ENCODE measurements around the gene CLEC16A.
"Not testable (repeated sequence)": the region's sequence is repeated elsewhere in the genome, so short reads cannot be mapped to it uniquely, and the experiment has no call there.

Gene CLEC16A

DNA sequence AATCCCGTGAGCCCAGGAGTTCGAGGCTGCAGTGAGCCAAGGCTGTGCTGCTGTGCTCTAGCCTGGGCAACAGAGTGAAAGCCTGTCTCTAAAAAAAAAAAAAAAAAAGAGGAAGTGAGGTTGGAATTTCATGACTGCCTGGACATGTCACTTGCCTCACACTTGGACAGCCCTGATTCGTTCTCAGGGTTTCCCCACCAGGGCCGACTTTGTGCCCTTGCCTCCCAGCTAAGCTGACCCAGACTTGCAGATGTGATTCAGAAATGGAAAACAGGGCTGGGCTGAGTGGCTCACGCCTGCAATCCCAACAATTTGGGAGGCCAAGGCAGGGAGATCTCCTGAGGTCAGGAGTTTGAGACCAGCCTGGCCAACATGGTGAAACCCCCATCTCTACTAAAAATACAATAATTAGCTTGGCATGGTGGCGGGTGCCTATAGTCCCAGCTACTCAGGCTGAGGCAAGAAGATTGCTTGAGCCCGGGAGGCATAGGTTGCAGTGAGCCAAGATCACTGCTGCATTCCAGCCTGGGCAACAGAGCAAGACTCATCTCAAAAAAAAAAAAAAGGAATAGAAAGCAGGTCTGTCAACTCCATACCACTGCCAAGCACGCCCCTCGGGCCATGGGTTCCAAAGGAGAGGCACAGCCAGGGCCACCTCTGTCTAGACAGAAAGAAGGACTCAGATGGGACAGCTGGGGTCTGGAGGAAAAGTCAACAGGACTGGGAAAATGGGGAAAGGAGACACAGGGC lies 264.7 kb downstream of the CLEC16A start:
- Histone ChIP-seq H3K36me3 (ENCODE audit: insufficient read depth, low read length) (no peaks in the 10 kb centered on the region), H3K4me1 (ENCODE audit: insufficient read depth, low read length) (no peaks in the 10 kb centered on the region), H3K27me3 (ENCODE audit: insufficient read depth, low read length) (no peaks in the 10 kb centered on the region), H3K9me3 (ENCODE audit: low read length) (no peaks in the 10 kb centered on the region), H2AFZ (ENCODE audit: low read depth, low read length) (no peak overlapping the region), H3K4me3 (ENCODE audit: low read length) (no peak overlapping the region)

GRCh38 chr16:11210260-11210659 lies 265.9 kb downstream of the CLEC16A start:
- no peaks in the 10 kb centered on the region for H3K36me3 ChIP-seq (ENCODE audit: insufficient read depth, low read length)
- H3K9me3 ChIP-seq (ENCODE audit: low read length), result no peaks in the 10 kb centered on the region
- H3K27me3 ChIP-seq (ENCODE audit: insufficient read depth, low read length), result no peaks in the 10 kb centered on the region
- no peaks in the 10 kb centered on the region for H3K4me1 ChIP-seq (ENCODE audit: insufficient read depth, low read length)
- H3K4me3 ChIP-seq (ENCODE audit: low read length), result no peak overlapping the region
- no peak overlapping the region for H2AFZ ChIP-seq (ENCODE audit: low read depth, low read length)

DNA sequence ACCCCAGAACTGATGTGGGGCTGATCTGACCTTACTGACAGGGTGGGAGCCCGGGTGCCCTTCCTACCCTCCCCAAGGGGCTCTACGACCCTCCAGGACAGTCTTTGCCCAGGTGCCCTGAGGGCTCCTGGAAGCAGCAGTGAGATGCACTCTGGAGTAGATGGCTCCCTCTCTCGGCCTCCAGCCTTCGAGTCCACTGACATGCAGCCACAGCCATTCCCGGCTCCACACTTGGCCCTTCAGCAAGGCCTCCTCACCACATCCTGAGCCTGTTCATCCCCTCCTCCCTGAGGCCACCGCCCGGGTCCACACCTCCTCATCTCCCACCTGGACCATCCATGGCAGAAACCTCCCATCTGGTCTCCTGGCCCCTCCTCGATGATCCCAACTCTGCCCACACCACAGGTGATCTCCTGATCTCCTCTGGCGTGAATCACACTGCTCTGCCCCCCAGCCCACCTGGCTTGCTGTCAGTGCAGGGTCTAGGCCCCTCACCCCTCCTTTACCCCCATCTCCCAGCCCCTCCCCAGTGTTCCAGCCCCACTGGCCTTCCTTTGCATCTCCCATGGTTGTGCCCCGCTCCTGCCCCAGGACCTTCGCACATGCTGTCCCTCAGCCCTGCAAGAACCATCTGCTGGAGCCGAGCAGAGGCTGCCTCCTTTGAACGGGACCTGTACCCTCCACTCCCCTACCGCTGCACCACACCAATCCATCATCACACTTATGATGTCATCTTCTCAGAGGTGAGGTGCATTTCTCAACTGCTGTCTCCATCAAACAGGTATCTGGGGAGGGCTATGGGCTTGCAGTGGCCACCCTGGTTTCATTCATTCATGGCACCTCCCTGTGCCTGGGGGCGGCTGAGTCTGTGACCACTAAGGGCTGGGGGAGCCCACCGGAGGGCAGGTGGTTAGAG lies 267.0 kb downstream of the CLEC16A start:
- Histone ChIP-seq H3K27me3 (ENCODE audit: insufficient read depth, low read length) (no peaks in the 10 kb centered on the region), H3K4me1 (ENCODE audit: insufficient read depth, low read length) (no peaks in the 10 kb centered on the region), H2AFZ (ENCODE audit: low read depth, low read length) (no peak overlapping the region), H3K4me3 (ENCODE audit: low read length) (no peak overlapping the region), H3K36me3 (ENCODE audit: insufficient read depth, low read length) (no peaks in the 10 kb centered on the region), H3K9me3 (ENCODE audit: low read length) (no peaks in the 10 kb centered on the region)

GRCh38 chr16:11211977-11212797 lies 267.8 kb downstream of the CLEC16A start:
- H3K9me3 ChIP-seq (ENCODE audit: low read length), result no peaks in the 10 kb centered on the region
- no peaks in the 10 kb centered on the region for H3K4me1 ChIP-seq (ENCODE audit: insufficient read depth, low read length)
- H3K4me3 ChIP-seq (ENCODE audit: low read length), result no peak overlapping the region
- no peak overlapping the region for H2AFZ ChIP-seq (ENCODE audit: low read depth, low read length)
- H3K36me3 ChIP-seq (ENCODE audit: insufficient read depth, low read length), result no peaks in the 10 kb centered on the region
- H3K27me3 ChIP-seq (ENCODE audit: insufficient read depth, low read length), result no peaks in the 10 kb centered on the region

DNA sequence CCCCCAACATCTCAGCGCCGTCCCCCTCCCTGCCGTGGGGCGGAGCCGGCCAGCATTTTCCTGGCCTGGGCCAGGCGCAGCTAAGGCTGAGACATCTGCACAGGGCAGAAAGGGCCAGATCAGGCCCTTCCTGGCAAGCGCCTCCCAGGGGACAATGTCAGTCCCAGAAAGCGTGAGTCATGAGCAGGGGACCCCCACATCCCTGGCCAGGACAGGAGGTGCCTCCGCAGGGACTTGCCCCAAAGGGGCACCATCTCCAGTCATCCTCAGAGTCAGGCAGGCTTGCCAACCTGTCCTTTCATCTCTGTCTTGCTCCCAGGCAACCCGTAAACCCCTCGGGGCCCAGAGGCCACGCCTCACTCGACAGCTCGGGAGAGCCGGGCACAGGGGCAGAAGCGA lies 268.4 kb downstream of the CLEC16A start:
- Histone ChIP-seq H3K27me3 (ENCODE audit: insufficient read depth, low read length) (no peaks in the 10 kb centered on the region), H3K4me1 (ENCODE audit: insufficient read depth, low read length) (no peaks in the 10 kb centered on the region), H2AFZ (ENCODE audit: low read depth, low read length) (no peak overlapping the region), H3K4me3 (ENCODE audit: low read length) (no peak overlapping the region), H3K9me3 (ENCODE audit: low read length) (no peaks in the 10 kb centered on the region), H3K36me3 (ENCODE audit: insufficient read depth, low read length) (no peaks in the 10 kb centered on the region)

DNA sequence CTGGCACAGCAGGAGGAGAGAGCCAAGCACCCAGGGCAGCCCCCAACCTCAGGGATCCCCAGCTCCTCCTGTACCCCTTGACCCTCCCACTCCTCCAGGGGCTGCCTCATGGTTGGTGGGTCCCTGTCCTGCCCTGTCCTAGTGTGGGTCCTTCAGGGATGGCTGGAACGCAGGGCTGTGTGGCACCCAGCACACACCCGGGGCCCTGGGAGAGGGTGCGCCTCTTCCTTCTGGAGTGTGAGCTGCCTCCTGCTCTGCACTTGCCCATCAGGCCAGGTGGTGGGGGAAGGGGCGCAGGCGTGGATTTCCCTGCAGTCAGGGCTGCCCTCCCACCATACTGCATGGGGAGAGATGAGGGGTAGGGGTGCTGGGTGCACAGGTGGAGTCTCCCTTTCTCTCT lies 269.0 kb downstream of the CLEC16A start:
- Histone ChIP-seq H3K9me3 (ENCODE audit: low read length) (no peaks in the 10 kb centered on the region), H2AFZ (ENCODE audit: low read depth, low read length) (no peak overlapping the region), H3K27me3 (ENCODE audit: insufficient read depth, low read length) (no peaks in the 10 kb centered on the region), H3K36me3 (ENCODE audit: insufficient read depth, low read length) (no peaks in the 10 kb centered on the region), H3K4me3 (ENCODE audit: low read length) (no peak overlapping the region), H3K4me1 (ENCODE audit: insufficient read depth, low read length) (no peaks in the 10 kb centered on the region)

DNA sequence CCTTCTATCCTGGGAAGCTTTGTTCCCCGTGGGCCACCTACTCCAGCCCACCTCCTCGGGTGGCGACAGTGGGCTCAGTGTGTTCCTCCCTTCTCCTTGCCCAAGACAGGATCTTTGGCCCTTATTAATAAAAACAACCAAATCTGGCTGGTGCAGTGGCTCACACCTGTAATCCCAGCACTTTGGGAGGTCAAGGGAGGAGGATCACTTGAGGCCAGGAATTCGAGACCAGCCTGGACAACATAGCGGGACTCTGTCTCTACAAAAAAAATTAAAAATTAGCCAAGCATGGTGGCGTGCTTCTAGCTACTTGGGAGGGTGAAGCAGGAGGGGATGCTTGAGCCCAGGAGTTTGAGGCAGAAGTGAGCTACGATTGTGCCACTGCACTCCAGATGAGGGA lies 269.4 kb downstream of the CLEC16A start:
- Histone ChIP-seq H3K27me3 (ENCODE audit: insufficient read depth, low read length) (no peaks in the 10 kb centered on the region), H2AFZ (ENCODE audit: low read depth, low read length) (no peak overlapping the region), H3K9me3 (ENCODE audit: low read length) (no peaks in the 10 kb centered on the region), H3K4me3 (ENCODE audit: low read length) (no peak overlapping the region), H3K36me3 (ENCODE audit: insufficient read depth, low read length) (no peaks in the 10 kb centered on the region), H3K4me1 (ENCODE audit: insufficient read depth, low read length) (no peaks in the 10 kb centered on the region)

DNA sequence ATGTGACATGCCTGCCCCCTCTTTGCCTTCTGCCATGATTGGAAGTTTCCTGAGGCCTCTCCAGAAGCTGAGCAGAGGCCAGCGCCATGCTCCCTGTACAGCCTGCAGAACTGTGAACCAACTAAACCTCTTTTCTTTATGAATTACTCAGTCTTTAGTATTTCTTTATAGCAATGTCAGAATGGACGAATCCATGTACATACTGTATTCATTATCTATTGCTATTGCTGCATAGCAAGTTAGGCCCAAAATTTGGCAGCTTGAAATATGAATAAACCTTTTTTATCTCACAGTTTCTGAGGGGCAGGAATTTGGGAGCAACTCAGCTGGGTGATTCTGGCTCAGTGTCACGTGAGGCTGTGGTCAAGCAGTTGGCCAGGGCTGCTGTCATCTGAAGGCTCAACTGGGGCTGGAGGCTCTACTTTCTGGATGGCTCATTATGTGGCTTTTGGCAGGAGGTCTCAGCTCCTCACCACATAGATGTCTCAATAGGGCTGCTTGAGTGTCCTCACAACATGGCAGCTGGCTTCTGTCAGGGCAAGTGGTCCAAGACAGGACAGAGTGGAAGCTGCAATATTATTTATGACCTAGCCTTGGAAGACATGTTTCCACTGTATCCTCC lies 271.7 kb downstream of the CLEC16A start:
- no peaks in the 10 kb centered on the region for H3K27me3 ChIP-seq (ENCODE audit: insufficient read depth, low read length)
- H3K36me3 ChIP-seq (ENCODE audit: insufficient read depth, low read length), result no peaks in the 10 kb centered on the region
- H2AFZ ChIP-seq (ENCODE audit: low read depth, low read length), result no peak overlapping the region
- no peaks in the 10 kb centered on the region for H3K9me3 ChIP-seq (ENCODE audit: low read length)
- no peaks in the 10 kb centered on the region for H3K4me1 ChIP-seq (ENCODE audit: insufficient read depth, low read length)
- H3K4me3 ChIP-seq (ENCODE audit: low read length), result no peak overlapping the region

- H3K36me3 ChIP-seq (ENCODE audit: insufficient read depth, low read length), result no peaks in the 10 kb centered on the region
- no peaks in the 10 kb centered on the region for H3K9me3 ChIP-seq (ENCODE audit: low read length)
- no peaks in the 10 kb centered on the region for H3K27me3 ChIP-seq (ENCODE audit: insufficient read depth, low read length)
- H2AFZ ChIP-seq (ENCODE audit: low read depth, low read length), result no peak overlapping the region
- H3K4me1 ChIP-seq (ENCODE audit: insufficient read depth, low read length), result no peaks in the 10 kb centered on the region
- H3K4me3 ChIP-seq (ENCODE audit: low read length), result no peak overlapping the region
Observed at GRCh38 chr16:11217651-11218603, 273.6 kb downstream of the CLEC16A start.

GRCh38 chr16:11218604-11218962 lies 274.2 kb downstream of the CLEC16A start:
- H2AFZ ChIP-seq (ENCODE audit: low read depth, low read length), result no peak overlapping the region

GRCh38 chr16:11219178-11219577 lies 274.8 kb downstream of the CLEC16A start:
- Histone ChIP-seq H3K36me3 (ENCODE audit: insufficient read depth, low read length) (no peaks in the 10 kb centered on the region), H3K9me3 (ENCODE audit: low read length) (no peaks in the 10 kb centered on the region), H3K27me3 (ENCODE audit: insufficient read depth, low read length) (no peaks in the 10 kb centered on the region), H2AFZ (ENCODE audit: low read depth, low read length) (no peak overlapping the region), H3K4me3 (ENCODE audit: low read length) (no peak overlapping the region), H3K4me1 (ENCODE audit: insufficient read depth, low read length) (peaks cover 3% of the 10 kb centered on the region)

More at GRCh38 chr16:11218604-11218962, 274.2 kb downstream of the CLEC16A start:
- H3K36me3 ChIP-seq (ENCODE audit: insufficient read depth, low read length), result no peaks in the 10 kb centered on the region
- no peaks in the 10 kb centered on the region for H3K9me3 ChIP-seq (ENCODE audit: low read length)
- H3K27me3 ChIP-seq (ENCODE audit: insufficient read depth, low read length), result no peaks in the 10 kb centered on the region
- no peak overlapping the region for H3K4me3 ChIP-seq (ENCODE audit: low read length)
- no peaks in the 10 kb centered on the region for H3K4me1 ChIP-seq (ENCODE audit: insufficient read depth, low read length)

DNA sequence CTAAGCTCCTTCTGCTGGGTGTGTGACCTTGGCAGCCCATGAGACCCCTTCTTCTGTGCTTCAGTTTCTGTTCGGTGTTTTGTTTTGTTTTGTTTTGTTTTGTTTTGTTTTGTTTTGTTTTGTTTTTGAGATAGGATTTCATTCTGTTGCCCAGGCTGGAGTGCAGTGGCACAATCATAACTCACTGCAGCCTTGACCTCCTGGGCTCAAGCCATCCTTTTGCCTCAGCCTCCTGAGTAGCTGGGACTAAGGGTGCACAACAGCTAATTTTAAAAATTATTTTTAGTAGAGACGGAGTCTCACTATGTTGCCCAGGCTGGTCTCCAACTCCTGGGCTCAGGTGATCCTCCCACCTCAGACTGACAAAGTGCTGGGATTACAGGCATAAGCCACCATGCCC lies 276.1 kb downstream of the CLEC16A start:
- not testable (repeated sequence) for H2AFZ ChIP-seq (ENCODE audit: low read depth, low read length); H3K27me3 ChIP-seq (ENCODE audit: insufficient read depth, low read length); H3K4me3 ChIP-seq (ENCODE audit: low read length); H3K36me3 ChIP-seq (ENCODE audit: insufficient read depth, low read length); H3K9me3 ChIP-seq (ENCODE audit: low read length); H3K4me1 ChIP-seq (ENCODE audit: insufficient read depth, low read length)
